ENCODE data around the gene TBRG4. TPM values are rescaled to one million over a fixed set of nuclear protein-coding genes. Genes with fewer than 3 reads are reported as not detected.

Gene TBRG4
- total RNA-seq, 1 donor from 2014 or later: 128 TPM

DNA sequence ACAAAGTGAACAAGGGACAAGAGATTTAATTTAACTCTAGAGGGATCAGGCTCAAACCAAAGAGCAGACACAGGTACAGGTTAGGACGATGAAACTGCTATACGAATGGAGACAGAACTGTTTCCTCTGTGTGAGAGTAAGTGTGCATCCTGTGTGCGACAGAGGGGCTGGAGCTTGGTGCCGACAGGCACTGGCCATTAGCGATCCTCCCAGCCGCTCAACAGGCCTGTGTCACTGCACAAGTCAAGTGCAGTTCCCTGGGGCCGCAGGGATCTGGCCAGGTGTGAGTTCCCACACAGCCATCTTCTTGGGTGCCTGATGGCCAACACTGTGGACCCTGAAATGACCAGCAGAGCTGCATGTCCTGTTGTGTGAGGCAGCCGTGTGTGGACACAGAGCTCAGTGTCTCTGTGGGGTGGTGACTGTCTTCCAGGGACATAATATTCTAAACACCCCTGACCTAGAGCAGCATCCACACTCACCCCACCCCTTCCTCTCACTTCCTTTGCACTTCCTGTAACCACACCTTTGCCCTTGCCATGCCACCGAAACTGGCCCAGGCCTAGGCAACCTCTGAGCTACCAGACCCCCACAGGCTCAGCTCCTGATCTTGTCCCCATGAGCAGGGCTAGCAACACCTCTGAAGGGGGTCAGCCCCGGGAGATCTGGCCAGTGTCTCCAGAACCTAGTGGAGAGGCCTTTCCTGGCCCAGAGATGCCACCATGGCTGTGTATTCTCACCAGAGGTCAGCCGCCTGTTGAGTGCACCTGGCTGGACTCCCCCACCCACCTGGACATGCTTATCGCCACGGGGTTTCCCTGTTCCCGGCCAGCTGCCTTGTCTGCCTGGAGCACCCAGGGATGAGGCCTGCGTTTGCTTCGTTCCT is 11.7 kb upstream of the TBRG4 start:
- ChIA-PET CTCF (interaction anchor here (1.5 kb wide), 1 partner anchor 13 kb away, joined by 6 read pairs; no protein-coding TSS in a partner anchor), POLR2A (interaction anchor here (0.6 kb wide), 1 partner anchor 272 kb away, joined by 3 read pairs; no protein-coding TSS in a partner anchor)
- Mint-ChIP-seq H3K27ac (no peak overlapping the region), H3K4me1 (peaks cover 10% of the 10 kb centered on the region), H3K27me3 (peaks cover 5% of the 10 kb centered on the region), H3K9me3 (no peaks in the 10 kb centered on the region), H3K4me3 (no peak overlapping the region), H3K36me3 (ENCODE audit: low read depth) (no peaks in the 10 kb centered on the region)
- TF ChIP-seq, protein P1, sequence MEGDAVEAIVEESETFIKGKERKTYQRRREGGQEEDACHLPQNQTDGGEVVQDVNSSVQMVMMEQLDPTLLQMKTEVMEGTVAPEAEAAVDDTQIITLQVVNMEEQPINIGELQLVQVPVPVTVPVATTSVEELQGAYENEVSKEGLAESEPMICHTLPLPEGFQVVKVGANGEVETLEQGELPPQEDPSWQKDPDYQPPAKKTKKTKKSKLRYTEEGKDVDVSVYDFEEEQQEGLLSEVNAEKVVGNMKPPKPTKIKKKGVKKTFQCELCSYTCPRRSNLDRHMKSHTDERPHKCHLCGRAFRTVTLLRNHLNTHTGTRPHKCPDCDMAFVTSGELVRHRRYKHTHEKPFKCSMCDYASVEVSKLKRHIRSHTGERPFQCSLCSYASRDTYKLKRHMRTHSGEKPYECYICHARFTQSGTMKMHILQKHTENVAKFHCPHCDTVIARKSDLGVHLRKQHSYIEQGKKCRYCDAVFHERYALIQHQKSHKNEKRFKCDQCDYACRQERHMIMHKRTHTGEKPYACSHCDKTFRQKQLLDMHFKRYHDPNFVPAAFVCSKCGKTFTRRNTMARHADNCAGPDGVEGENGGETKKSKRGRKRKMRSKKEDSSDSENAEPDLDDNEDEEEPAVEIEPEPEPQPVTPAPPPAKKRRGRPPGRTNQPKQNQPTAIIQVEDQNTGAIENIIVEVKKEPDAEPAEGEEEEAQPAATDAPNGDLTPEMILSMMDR (IDR thresholded peaks at IDR 0.05): no peak
- DNase-seq (no peak), ATAC-seq (ENCODE audit: low read depth) (no peak)
- intact Hi-C loops (cut with micrococcal nuclease): no loop called here

DNA sequence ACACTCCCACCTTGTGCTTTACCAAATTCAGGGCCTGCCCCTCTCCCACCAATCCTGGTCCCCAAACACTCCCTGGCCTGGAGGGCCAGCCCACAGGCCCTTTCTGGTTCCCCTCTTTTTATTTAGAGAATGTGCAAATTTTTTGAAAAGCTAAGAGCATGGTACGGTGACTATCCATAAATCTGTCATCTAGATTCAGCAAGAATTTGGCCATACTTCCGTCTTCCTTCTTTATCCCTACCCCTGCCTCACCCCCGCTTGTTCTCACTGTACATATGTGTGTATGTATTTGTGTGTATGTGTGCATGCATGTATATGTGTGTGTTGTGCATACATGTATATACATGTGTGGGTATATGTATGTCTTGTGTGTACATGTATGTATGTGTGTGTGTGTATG is 8.1 kb upstream of the TBRG4 start:
- Mint-ChIP-seq H3K27me3 (peaks cover 10% of the 10 kb centered on the region), H3K4me1 (peaks cover 10% of the 10 kb centered on the region), H3K36me3 (ENCODE audit: low read depth) (no peaks in the 10 kb centered on the region), H3K27ac (no peak overlapping the region), H3K9me3 (no peaks in the 10 kb centered on the region), H3K4me3 (no peak overlapping the region)
- TF ChIP-seq, protein P1 (IDR thresholded peaks at IDR 0.05): no peak
- ATAC-seq (ENCODE audit: low read depth) (no peak), DNase-seq (no peak)
- CTCF ChIA-PET: no interaction called here
- POLR2A ChIA-PET: interaction anchor here (0.6 kb wide), 1 partner anchor 23 kb away, joined by 4 read pairs; no protein-coding TSS in a partner anchor
- intact Hi-C loops (cut with micrococcal nuclease): no loop called here

DNA sequence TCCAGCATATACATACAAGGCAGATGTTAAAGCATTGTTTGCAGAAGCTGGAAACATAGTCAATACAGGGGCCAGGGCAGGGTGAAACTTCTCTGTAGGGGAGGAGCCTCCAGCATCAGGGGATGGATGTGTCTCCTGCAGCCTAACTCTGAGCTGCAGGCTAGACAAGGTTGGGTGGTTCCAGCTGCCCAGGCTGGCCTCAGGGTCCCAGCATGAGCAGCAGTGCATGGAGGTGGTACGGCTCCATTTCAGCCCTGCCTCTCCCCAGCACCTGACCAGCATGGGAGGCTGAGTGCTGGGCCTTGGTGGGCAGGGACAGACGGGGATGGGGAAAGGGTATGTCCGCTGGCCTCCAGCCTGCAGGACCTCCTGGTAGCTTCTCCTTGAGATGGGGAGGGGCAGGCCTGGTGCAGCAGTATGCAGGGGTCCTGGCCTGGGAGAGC is 7.4 kb upstream of the TBRG4 start:
- CTCF ChIA-PET: no interaction called here
- intact Hi-C loops (cut with micrococcal nuclease): no loop called here
- Mint-ChIP-seq H3K27me3 (peaks cover 10% of the 10 kb centered on the region), H3K36me3 (ENCODE audit: low read depth) (no peaks in the 10 kb centered on the region), H3K27ac (no peak overlapping the region), H3K9me3 (no peaks in the 10 kb centered on the region), H3K4me3 (no peak overlapping the region), H3K4me1 (peaks cover 10% of the 10 kb centered on the region)
- TF ChIP-seq, protein P1 (IDR thresholded peaks at IDR 0.05): no peak
- DNase-seq (no peak), ATAC-seq (ENCODE audit: low read depth) (no peak)
- POLR2A ChIA-PET: no interaction called here

DNA sequence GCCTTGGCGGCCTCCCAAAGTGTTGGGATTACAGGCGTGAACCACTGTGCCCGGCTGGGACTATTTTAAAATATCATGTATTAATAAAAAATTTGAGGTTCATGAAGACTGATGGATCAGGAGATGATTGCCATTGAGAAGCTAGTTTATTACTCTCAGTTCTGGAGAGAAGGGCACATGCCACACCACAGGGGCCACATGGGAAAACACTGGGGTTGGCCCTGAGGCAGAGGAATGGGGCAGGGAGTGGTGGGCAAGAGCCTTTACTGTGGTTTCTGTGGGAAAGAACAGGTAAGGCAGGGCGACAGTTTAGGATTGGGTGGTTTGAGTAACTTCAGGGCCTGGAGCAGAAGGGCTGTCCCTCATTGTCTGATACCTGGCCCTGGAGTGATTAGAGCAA is 6.8 kb upstream of the TBRG4 start:
- Mint-ChIP-seq H3K27me3 (peaks cover 10% of the 10 kb centered on the region), H3K27ac (no peak overlapping the region), H3K4me3 (no peak overlapping the region), H3K9me3 (no peaks in the 10 kb centered on the region), H3K36me3 (ENCODE audit: low read depth) (no peaks in the 10 kb centered on the region), H3K4me1 (peaks cover 6% of the 10 kb centered on the region)
- ChIA-PET CTCF (interaction anchor here (0.6 kb wide), 1 partner anchor 70 kb away, joined by 4 read pairs; no protein-coding TSS in a partner anchor), POLR2A (interaction anchor here (0.7 kb wide), 1 partner anchor 764 kb away, joined by 6 read pairs; no protein-coding TSS in a partner anchor)
- intact Hi-C loops (cut with micrococcal nuclease): no loop called here
- TF ChIP-seq, protein P1 (IDR thresholded peaks at IDR 0.05): no peak
- DNase-seq: no peak
- no peak for ATAC-seq (ENCODE audit: low read depth)

- Mint-ChIP-seq H3K4me1 (peaks cover 5% of the 10 kb centered on the region), H3K4me3 (no peak overlapping the region), H3K9me3 (no peaks in the 10 kb centered on the region), H3K36me3 (ENCODE audit: low read depth) (no peaks in the 10 kb centered on the region), H3K27ac (no peak overlapping the region), H3K27me3 (peaks cover 10% of the 10 kb centered on the region)
- ChIA-PET CTCF (interaction anchor here (0.6 kb wide), 1 partner anchor 69 kb away, joined by 4 read pairs; no protein-coding TSS in a partner anchor), POLR2A (interaction anchor here (0.7 kb wide), 1 partner anchor 763 kb away, joined by 6 read pairs; no protein-coding TSS in a partner anchor)
- intact Hi-C loops (cut with micrococcal nuclease): no loop called here
- DNase-seq (no peak), ATAC-seq (ENCODE audit: low read depth) (no peak)
- TF ChIP-seq, protein P1 (IDR thresholded peaks at IDR 0.05): no peak
Observed at GRCh38 chr7:45117582-45117981, 6.1 kb upstream of the TBRG4 start.

Data from activated B cell treated with CpG ODN at 0.5 μM for 24 hours (primary cell).